ENCODE data around the gene ARMC2.

Gene ARMC2

DNA sequence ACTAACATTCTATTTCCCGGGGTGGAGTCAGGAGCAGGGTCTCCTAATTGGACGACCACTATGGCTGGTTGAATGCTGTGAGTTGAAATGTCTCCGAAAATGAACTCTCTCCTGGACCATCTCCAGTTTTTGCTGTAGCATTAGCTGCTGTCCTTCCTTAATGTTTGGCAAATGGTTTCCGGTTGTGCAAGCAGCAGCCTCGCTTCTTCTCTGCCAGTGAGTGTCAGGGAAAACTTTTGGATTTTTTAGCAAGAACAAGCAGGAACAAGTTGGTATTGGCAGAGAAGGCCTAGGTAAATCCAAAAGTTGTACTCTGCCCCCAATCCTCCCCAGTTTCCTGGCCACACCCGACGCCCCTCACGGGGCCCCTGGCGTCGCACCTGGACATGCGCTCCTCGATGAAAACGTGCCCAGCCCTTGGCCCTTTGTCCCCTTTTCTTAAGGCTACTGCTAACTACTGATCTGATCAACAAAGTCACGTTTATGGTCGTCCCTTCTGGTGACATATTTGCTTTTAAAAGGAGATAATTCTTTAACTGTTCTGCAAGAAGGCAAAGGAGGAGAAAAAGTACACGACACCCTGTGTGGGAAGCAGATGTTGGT, 103.2 kb downstream of the ARMC2 start:
- Histone ChIP-seq H3K36me3 (ENCODE audit: control insufficient read depth, low read length) (no peaks in the 10 kb centered on the region), H3K4me2 (ENCODE audit: low read length) (no peak overlapping the region), H3K4me3 (ENCODE audit: low read length) (no peak overlapping the region), H3K9me3 (ENCODE audit: control insufficient read depth, insufficient read depth, low read length) (no peaks in the 10 kb centered on the region), H3K79me2 (ENCODE audit: control insufficient read depth, low read length) (no peaks in the 10 kb centered on the region), H3F3A (ENCODE audit: control insufficient read depth, insufficient read depth) (no peaks in the 10 kb centered on the region), H3K4me1 (ENCODE audit: control insufficient read depth, low read length) (no peaks in the 10 kb centered on the region), H3K27me3 (ENCODE audit: control insufficient read depth, low read length) (0 out of 2 replicates have a peak, but pooled peaks cover 4% of the 10 kb centered on the region), H3K9me2 (replicated peaks; ENCODE audit: control insufficient read depth, low read length) (no peaks in the 10 kb centered on the region), H3K27ac (ENCODE audit: low read depth, low read length) (no peak overlapping the region), H4K20me1 (ENCODE audit: control insufficient read depth, insufficient read depth, low read depth, low read length) (no peaks in the 10 kb centered on the region)
- no peak for TF ChIP-seq EZH2phosphoT487 (IDR thresholded peaks at IDR 0.05; ENCODE audit: borderline replicate concordance, low read length)
- TF ChIP-seq, protein P1, sequence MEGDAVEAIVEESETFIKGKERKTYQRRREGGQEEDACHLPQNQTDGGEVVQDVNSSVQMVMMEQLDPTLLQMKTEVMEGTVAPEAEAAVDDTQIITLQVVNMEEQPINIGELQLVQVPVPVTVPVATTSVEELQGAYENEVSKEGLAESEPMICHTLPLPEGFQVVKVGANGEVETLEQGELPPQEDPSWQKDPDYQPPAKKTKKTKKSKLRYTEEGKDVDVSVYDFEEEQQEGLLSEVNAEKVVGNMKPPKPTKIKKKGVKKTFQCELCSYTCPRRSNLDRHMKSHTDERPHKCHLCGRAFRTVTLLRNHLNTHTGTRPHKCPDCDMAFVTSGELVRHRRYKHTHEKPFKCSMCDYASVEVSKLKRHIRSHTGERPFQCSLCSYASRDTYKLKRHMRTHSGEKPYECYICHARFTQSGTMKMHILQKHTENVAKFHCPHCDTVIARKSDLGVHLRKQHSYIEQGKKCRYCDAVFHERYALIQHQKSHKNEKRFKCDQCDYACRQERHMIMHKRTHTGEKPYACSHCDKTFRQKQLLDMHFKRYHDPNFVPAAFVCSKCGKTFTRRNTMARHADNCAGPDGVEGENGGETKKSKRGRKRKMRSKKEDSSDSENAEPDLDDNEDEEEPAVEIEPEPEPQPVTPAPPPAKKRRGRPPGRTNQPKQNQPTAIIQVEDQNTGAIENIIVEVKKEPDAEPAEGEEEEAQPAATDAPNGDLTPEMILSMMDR (IDR thresholded peaks at IDR 0.05; ENCODE audit: low read depth, low read length, poor library complexity, severe bottlenecking), result no peak

DNA sequence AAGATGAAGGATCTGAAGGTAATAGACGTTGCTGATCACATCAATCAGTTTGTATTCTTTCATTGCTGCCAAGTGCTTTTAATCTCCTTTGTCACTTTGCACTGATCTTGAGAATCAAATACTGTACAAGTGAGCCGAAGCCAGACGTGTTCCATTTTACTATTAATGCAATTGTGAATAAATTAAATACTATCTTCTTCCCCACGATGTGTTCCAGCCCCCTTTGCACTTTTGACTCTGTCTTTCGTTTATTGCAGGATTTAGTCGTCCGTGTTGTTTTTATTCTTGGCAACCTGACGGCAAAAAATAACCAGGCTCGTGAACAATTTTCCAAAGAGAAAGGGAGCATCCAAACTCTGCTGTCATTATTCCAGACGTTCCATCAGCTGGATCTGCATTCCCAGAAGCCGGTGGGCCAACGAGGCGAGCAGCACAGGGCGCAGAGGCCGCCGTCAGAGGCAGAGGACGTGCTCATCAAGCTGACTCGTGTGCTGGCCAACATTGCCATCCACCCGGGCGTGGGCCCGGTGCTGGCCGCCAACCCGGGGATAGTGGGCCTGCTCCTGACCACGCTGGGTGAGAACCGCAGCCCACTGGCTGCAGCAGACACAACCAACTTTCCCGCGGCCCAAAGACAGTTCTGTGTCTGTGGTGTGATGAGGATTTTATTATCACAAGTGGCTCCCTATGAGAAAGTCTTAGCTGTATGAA, 104.7 kb downstream of the ARMC2 start:
- Histone ChIP-seq H3K4me2 (ENCODE audit: low read length) (no peak overlapping the region), H3F3A (ENCODE audit: control insufficient read depth, insufficient read depth) (no peaks in the 10 kb centered on the region), H3K9me2 (replicated peaks; ENCODE audit: control insufficient read depth, low read length) (no peaks in the 10 kb centered on the region), H3K4me3 (ENCODE audit: low read length) (no peak overlapping the region), H3K36me3 (ENCODE audit: control insufficient read depth, low read length) (no peaks in the 10 kb centered on the region), H3K4me1 (ENCODE audit: control insufficient read depth, low read length) (no peaks in the 10 kb centered on the region), H4K20me1 (ENCODE audit: control insufficient read depth, insufficient read depth, low read depth, low read length) (no peaks in the 10 kb centered on the region), H3K9me3 (ENCODE audit: control insufficient read depth, insufficient read depth, low read length) (no peaks in the 10 kb centered on the region), H3K79me2 (ENCODE audit: control insufficient read depth, low read length) (no peaks in the 10 kb centered on the region), H3K27me3 (ENCODE audit: control insufficient read depth, low read length) (no peaks in the 10 kb centered on the region), H3K27ac (ENCODE audit: low read depth, low read length) (no peak overlapping the region)
- TF ChIP-seq, protein P1 (IDR thresholded peaks at IDR 0.05; ENCODE audit: low read depth, low read length, poor library complexity, severe bottlenecking), result no peak
- TF ChIP-seq EZH2phosphoT487 (IDR thresholded peaks at IDR 0.05; ENCODE audit: borderline replicate concordance, low read length), result no peak

GRCh38 chr6:108953681-108954080, 105.5 kb downstream of the ARMC2 start:
- no peaks in the 10 kb centered on the region for H3K9me3 ChIP-seq (ENCODE audit: control insufficient read depth, insufficient read depth, low read length)
- no peaks in the 10 kb centered on the region for H3F3A ChIP-seq (ENCODE audit: control insufficient read depth, insufficient read depth)
- no peak overlapping the region for H3K4me3 ChIP-seq (ENCODE audit: low read length)
- H3K4me1 ChIP-seq (ENCODE audit: control insufficient read depth, low read length), result no peaks in the 10 kb centered on the region
- no peaks in the 10 kb centered on the region for H3K36me3 ChIP-seq (ENCODE audit: control insufficient read depth, low read length)
- no peak overlapping the region for H3K27ac ChIP-seq (ENCODE audit: low read depth, low read length)
- H3K27me3 ChIP-seq (ENCODE audit: control insufficient read depth, low read length), result no peaks in the 10 kb centered on the region
- no peaks in the 10 kb centered on the region for H3K9me2 ChIP-seq (replicated peaks; ENCODE audit: control insufficient read depth, low read length)
- H3K4me2 ChIP-seq (ENCODE audit: low read length), result no peak overlapping the region
- TF ChIP-seq, protein P1 (IDR thresholded peaks at IDR 0.05; ENCODE audit: low read depth, low read length, poor library complexity, severe bottlenecking), result no peak
- no peak for TF ChIP-seq EZH2phosphoT487 (IDR thresholded peaks at IDR 0.05; ENCODE audit: borderline replicate concordance, low read length)
- H3K79me2 ChIP-seq (ENCODE audit: control insufficient read depth, low read length), result no peaks in the 10 kb centered on the region
- no peaks in the 10 kb centered on the region for H4K20me1 ChIP-seq (ENCODE audit: control insufficient read depth, insufficient read depth, low read depth, low read length)

All from DOHH2 (cell line).